ENCODE measurements around the gene SPG21. TPM values are rescaled to one million over a fixed set of nuclear protein-coding genes. Genes with fewer than 3 reads are reported as not detected.

The SPG21 gene
- total and polyA plus RNA-seq, 2 of the 13 experiments (the other 11 are each of a cell fraction or from before 2014, with no cell fraction given) = 36.7 to 42.4 TPM

- TF ChIP-seq ZNF281 (CRISPR knock-in tag; IDR thresholded peaks at IDR 0.05; ENCODE audit: borderline replicate concordance) (peak; percentile 39; the same call in 1 of the 2 replicates), KDM5B (CRISPR knock-in tag; IDR thresholded peaks at IDR 0.05; ENCODE audit: borderline replicate concordance) (peak; percentile 85), THAP8 (CRISPR knock-in tag; IDR thresholded peaks at IDR 0.05; ENCODE audit: borderline replicate concordance) (0 out of 2 replicates have a peak, but pooled peaks have one; percentile 36), REPIN1 (CRISPR knock-in tag; IDR thresholded peaks at IDR 0.05; ENCODE audit: borderline replicate concordance, low read depth) (no peak), SALL2 (CRISPR knock-in tag; IDR thresholded peaks at IDR 0.05) (peak; percentile 94), ZNF646 (CRISPR knock-in tag; IDR thresholded peaks at IDR 0.05) (peak; percentile 88), ZNF318 (CRISPR knock-in tag; IDR thresholded peaks at IDR 0.05) (no peak), SMC3 (IDR thresholded peaks at IDR 0.05; ENCODE audit: low read length) (no peak)
Observed at GRCh38 chr15:64989416-64990167, at the start of gene SPG21 (continued).
